Measurements from ENCODE around the gene KLHL18. TPM values are rescaled to one million over a fixed set of nuclear protein-coding genes. Genes with fewer than 3 reads are reported as not detected.
"Not testable (repeated sequence)": the region's sequence is repeated elsewhere in the genome, so short reads cannot be mapped to it uniquely, and the experiment has no call there.

KLHL18 gene
- total RNA-seq, 1 donor from 2014 or later: 29.1 TPM

GRCh38 chr3:47347217-47347801 lies 64.6 kb downstream of the KLHL18 start:
- H3K36me3 Mint-ChIP-seq: peaks cover 10% of the 10 kb centered on the region
- H3K4me1 Mint-ChIP-seq (ENCODE audit: unreplicated experiment): no peaks in the 10 kb centered on the region
- no peak overlapping the region for H3K4me3 Mint-ChIP-seq
- DNase-seq (ENCODE audit: extremely low spot score, unreplicated experiment): no peak
- H3K9me3 Mint-ChIP-seq: no peaks in the 10 kb centered on the region
- H3K27me3 Mint-ChIP-seq: no peaks in the 10 kb centered on the region
- peak overlapping the region; percentile 23 for H3K27ac Mint-ChIP-seq
- TF ChIP-seq, protein P1, sequence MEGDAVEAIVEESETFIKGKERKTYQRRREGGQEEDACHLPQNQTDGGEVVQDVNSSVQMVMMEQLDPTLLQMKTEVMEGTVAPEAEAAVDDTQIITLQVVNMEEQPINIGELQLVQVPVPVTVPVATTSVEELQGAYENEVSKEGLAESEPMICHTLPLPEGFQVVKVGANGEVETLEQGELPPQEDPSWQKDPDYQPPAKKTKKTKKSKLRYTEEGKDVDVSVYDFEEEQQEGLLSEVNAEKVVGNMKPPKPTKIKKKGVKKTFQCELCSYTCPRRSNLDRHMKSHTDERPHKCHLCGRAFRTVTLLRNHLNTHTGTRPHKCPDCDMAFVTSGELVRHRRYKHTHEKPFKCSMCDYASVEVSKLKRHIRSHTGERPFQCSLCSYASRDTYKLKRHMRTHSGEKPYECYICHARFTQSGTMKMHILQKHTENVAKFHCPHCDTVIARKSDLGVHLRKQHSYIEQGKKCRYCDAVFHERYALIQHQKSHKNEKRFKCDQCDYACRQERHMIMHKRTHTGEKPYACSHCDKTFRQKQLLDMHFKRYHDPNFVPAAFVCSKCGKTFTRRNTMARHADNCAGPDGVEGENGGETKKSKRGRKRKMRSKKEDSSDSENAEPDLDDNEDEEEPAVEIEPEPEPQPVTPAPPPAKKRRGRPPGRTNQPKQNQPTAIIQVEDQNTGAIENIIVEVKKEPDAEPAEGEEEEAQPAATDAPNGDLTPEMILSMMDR (conservative IDR thresholded peaks at IDR 0.05): no peak

DNA sequence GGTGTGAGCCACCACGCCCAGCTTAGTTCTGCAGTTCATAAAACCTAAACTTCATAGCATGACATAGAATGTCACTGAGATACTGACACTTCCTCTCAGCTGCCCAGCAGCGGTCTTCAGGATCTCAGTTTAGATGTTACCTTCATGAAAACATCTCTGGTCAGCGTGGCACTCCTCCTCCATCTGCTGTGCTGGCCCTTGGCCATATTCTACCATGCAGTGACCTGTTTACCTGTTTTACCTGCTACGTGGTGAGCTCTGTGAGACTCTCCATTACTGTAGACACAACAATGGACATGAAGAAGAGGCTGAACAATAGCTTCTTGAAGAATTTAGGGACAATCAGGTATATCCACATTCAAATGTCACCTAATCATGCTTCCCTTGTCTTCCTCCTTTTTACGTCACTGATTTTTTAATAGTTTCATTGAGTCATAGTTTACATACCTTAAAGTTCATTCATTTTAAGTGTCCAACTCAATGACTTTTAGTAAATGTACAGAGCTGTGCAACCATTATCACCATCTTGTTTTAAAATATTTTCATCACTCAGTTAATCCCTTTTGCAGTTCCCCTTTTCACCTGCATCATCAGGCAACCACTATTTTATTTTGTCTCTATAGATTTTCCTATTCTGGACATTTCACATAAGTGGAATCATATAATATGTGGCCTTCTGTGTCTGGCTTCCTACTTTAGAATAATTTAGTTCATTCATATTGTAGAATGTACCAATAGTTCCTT lies 65.8 kb downstream of the KLHL18 start:
- no peaks in the 10 kb centered on the region for H3K9me3 Mint-ChIP-seq
- H3K4me3 Mint-ChIP-seq: no peak overlapping the region
- H3K27me3 Mint-ChIP-seq: no peaks in the 10 kb centered on the region
- TF ChIP-seq, protein P1 (conservative IDR thresholded peaks at IDR 0.05): no peak
- DNase-seq (ENCODE audit: extremely low spot score, unreplicated experiment): no peak
- peaks cover 10% of the 10 kb centered on the region for H3K36me3 Mint-ChIP-seq
- H3K4me1 Mint-ChIP-seq (ENCODE audit: unreplicated experiment): no peaks in the 10 kb centered on the region
- peak overlapping the region; percentile 94 for H3K27ac Mint-ChIP-seq

DNA sequence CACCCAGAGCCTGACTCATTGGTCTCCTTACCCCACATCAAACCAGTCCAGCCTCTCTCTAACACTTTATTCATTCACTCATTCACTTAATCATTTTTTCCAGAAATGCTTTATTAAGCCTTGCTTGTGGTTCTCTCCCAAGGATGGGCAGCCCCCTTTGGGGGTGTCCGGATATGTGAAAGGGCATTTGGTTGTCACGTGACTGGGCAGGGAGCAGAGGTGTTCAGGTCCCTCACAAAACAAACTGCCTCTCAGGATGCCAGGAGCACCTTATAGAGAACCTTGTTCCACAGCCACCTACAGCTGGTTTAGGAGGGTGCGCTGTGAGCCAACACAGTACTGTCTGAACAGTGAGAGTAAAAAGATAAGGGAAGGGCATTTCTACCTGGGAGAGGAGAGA lies 72.3 kb downstream of the KLHL18 start:
- Mint-ChIP-seq H3K36me3 (peaks cover under 1% of the 10 kb centered on the region), H3K4me1 (ENCODE audit: unreplicated experiment) (no peaks in the 10 kb centered on the region), H3K27me3 (no peaks in the 10 kb centered on the region), H3K4me3 (no peak overlapping the region), H3K9me3 (peaks cover under 1% of the 10 kb centered on the region), H3K27ac (no peak overlapping the region)
- no peak for DNase-seq (ENCODE audit: extremely low spot score, unreplicated experiment)
- TF ChIP-seq, protein P1 (conservative IDR thresholded peaks at IDR 0.05): no peak

- DNase-seq (ENCODE audit: extremely low spot score, unreplicated experiment): no peak
- Mint-ChIP-seq H3K27me3 (no peaks in the 10 kb centered on the region), H3K36me3 (peaks cover 5% of the 10 kb centered on the region), H3K27ac (no peak overlapping the region), H3K4me3 (no peak overlapping the region), H3K4me1 (ENCODE audit: unreplicated experiment) (no peaks in the 10 kb centered on the region), H3K9me3 (peaks cover 6% of the 10 kb centered on the region)
- TF ChIP-seq, protein P1 (conservative IDR thresholded peaks at IDR 0.05): no peak
Measured at GRCh38 chr3:47356201-47356600, 73.5 kb downstream of the KLHL18 start.

DNA sequence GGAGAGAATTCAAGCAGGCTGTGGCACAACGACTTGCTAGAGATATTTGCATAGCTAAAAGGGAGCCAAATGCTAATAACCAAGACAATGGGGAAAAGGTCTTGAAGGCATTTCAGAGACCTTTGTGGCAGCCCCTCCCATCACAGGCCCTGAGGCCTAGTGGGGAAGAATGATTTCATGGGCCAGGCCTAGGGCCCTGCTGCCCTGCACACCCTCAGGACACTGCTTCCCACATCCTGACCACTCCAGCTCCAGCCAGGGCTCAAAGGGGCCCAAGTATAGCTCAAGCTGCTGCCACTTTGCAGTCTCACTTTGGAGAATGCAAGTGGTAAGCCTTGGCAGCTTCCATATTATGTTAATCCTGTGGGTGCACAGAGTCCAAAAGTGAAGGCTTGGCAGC lies 76.6 kb downstream of the KLHL18 start:
- TF ChIP-seq, protein P1 (conservative IDR thresholded peaks at IDR 0.05): no peak
- Mint-ChIP-seq H3K4me3 (no peak overlapping the region), H3K27ac (no peak overlapping the region), H3K4me1 (ENCODE audit: unreplicated experiment) (no peaks in the 10 kb centered on the region), H3K36me3 (peaks cover 5% of the 10 kb centered on the region), H3K27me3 (no peaks in the 10 kb centered on the region), H3K9me3 (peaks cover 10% of the 10 kb centered on the region)
- no peak for DNase-seq (ENCODE audit: extremely low spot score, unreplicated experiment)

GRCh38 chr3:47360110-47360517 lies 77.4 kb downstream of the KLHL18 start:
- not testable (repeated sequence) for H3K9me3 Mint-ChIP-seq; H3K27me3 Mint-ChIP-seq; DNase-seq (ENCODE audit: extremely low spot score, unreplicated experiment); H3K4me1 Mint-ChIP-seq (ENCODE audit: unreplicated experiment); H3K36me3 Mint-ChIP-seq
- H3K27ac Mint-ChIP-seq: peak overlapping the region; percentile 90
- peak overlapping the region; percentile 13 for H3K4me3 Mint-ChIP-seq
